Skin of body (tissue), 2 donors: ENCODE data around the gene REELD1. TPM values are rescaled to one million over a fixed set of nuclear protein-coding genes. Genes with fewer than 3 reads are reported as not detected.
A peak's percentile ranks its signal among the peaks of the same experiment; 100 is the strongest.

ENCODE experiments used
- DNase-seq: peaks from one replicate; lab custom pipeline; 2025; lab: John Stamatoyannopoulos, UW
- total RNA-seq: library from RNA; depleted of rRNA; stranded (reverse); fragments of >200 nt; gene quantifications from one replicate; pipeline ENCODE4 v1.2.3, GENCODE V29; 2014

Gene REELD1
- 0.20 TPM for total RNA-seq

DNA sequence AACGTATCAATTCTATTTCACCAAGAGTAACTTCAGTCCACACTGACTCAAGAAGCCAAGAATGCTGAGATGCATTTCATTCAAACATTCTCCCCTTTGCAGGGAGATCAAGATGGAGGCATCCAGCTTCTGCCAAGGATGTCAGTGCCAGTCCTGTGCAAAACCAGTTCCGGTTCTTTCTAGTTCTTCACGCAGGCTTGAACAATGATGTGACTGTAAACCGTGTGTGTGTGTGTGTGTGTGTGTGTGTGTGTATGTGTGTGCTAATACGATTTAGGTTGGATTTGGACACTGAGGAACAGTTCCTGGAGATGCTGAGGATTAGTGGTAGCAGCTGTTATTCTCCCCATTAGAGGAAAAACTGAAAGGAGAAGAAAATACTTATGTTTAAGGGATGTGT is at the start of gene REELD1:
TSS of gene REELD1 (plus strand) at position 301 of the 400 bp plus-strand sequence. CDS start 2,415 bp downstream, outside the sequence.
- no peak for DNase-seq

- peak; percentile 67 for DNase-seq
These were observed 49.1 kb upstream of the REELD1 start for GRCh38 chr4:146165221-146165620.

DNA sequence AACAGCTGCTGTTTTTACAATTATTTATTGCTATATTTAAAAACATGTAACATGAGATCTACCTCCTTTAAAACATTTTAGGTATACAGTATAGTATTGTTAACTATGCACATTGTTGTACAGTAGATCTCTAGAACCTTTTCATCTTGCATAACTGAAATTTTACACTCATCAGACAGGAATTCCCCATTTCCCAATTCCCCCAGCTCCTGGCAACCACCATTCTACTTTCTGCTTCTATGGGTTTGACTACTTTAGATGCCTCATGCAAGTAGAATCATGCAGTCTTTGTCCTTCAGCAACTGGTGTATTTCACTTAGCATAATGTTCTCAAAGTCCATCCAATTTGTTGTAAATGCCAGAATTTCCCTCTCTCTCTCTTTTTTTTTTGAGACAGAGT is 48.5 kb upstream of the REELD1 start:
- DNase-seq = no peak

DNA sequence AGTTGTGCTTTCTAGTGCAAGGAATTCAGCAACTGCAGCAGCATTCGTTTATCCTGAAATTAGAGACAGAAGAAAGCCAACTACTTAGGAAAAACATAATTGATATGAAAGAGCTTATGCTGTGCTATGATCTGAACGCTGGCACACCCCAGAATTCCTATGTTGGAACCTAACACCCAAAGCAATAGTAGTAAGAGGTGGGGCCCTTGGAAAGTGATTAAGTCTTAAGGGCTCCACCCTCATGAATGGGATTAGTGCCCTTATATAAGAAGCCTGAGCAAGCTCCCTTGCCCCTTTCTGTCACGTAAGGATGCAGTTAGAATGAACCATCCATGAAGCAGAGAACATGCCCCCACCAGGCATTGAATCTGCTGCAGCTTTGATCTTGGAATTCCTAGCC is 44.2 kb upstream of the REELD1 start:
- DNase-seq = no peak

GRCh38 chr4:146175541-146176453 is 38.5 kb upstream of the REELD1 start, which contains the start of gene LSM6:
LSM6 (plus strand) TSS chr4:146175718; CDS start chr4:146182922, 7,204 bp downstream.
- DNase-seq = peak; percentile 80

DNA sequence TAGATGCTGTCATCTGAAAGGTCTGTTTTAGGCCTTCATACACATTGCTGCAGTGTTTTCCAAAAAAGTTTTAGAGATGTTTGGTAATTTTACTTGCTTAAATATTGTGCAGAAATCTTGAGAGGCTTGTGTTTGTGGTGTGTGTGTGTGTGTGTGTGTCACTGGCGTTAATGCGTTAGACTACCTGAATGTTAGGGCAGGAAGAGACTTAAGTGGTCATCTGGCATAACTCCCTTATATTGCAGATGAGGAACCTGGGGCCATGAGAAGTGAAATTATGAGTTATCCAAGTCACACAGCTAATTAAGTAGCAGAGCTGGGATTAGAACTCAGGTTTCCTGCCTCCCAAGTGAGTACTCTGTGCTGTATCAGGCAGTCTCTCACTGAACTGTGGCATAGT is 37.4 kb upstream of the REELD1 start:
- no peak for DNase-seq

GRCh38 chr4:146178126-146178525 is 36.2 kb upstream of the REELD1 start:
- no peak for DNase-seq

DNA sequence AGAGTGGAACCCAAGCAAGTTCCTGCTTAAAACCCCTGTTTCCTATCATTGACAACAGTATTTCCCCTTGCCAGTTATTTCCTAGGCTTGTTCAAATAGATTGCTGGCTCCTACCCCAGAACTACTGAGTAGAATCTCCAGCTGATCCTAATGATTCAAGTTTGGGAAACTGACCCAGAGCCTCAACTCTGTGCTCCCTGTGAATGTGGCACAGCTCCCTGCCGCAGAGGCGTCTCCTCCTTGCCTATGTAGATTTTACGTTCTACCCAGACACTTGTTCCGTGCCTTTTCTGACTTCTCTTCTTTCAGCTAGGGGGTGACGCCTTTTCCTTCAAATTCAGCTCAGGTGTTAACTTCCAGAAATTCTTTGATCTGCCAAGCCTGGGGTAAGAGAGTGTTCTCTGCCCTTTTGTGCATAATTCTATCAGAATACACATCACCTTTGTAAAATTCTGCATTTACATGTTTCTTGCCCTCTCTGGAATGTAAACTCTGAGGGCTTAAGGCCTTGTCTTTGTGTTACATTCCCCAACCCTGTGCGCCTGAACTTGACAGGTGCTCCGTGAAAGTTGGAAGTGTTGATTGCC is 34.5 kb upstream of the REELD1 start:
- DNase-seq = no peak

DNA sequence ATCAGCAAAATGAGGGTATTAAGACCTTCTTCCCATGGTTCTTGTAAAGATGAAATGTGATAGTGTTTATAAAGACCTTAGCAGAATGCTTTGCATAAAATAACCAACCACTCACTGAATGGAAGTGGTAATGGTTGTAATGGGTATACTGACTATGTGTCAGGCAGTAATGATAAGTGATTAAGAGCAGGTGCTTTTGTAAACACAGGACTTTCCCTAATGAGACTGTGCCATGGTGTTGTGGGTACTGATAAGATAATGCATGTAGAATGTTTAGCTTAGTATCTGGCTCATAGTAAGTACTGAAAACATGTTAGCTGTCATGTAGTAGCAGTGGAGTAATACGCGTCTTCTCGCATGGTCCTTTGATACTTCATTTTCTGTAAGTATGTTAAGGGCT is 31.9 kb upstream of the REELD1 start:
- DNase-seq = no peak

DNA sequence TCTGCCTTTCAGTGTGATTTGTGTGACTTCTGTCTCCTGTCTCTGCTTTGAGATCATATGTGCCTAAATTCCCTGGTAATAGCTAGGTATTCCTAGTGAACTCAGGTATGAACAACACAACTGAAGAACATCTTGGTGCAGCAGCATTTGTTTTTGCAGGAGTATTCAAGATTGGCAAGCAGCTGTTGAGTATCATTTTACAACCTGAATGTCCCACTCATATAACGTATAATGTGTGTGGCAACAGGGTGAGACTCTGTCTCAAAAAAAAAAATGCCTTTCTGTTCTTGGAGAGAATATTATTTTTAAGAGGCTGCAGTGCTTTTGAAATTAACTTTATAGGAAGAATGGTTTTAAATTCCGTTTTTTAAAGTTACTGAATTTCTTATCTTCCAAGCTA is 31.1 kb upstream of the REELD1 start:
- DNase-seq = no peak

DNA sequence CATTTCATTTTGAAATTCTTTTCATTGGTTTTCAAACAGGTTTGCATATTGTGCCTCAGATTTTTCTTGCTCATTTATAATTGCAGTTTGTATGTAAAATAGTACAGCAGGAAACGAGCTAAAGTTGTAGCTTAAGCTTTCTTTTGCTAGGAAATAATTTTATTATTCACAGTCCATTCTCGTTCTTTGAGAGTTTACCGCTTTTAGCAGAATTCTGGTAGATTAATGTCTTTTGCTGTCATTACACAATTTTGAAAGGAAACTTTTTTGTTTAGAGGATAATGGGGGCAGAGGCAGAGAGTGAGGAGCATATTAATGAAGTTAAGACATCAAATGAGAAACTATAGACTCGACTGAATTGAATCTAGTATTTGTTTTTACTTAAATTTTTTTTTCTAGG is 28.3 kb upstream of the REELD1 start:
- no peak for DNase-seq

GRCh38 chr4:146186596-146186995 is 27.7 kb upstream of the REELD1 start:
- no peak for DNase-seq

DNA sequence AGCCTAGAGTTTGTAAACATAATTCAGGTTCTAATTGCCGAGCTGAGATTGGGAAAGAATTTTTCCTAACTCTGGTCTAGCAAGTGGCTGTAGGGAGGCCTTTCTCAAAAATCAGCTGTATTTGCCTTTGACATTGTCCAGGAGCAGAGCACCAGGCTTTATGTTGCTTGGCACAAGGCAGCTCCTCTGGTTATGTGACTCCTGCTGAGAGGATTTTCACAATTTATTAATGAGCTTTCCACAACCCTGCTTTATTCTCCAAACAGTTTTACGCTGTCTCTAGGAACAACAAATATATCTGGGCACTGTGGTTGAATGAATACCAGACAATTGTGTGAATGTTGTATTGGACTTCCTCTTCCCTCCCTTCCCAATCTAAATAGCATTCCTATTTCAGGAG is 23.9 kb upstream of the REELD1 start:
- DNase-seq = no peak

DNA sequence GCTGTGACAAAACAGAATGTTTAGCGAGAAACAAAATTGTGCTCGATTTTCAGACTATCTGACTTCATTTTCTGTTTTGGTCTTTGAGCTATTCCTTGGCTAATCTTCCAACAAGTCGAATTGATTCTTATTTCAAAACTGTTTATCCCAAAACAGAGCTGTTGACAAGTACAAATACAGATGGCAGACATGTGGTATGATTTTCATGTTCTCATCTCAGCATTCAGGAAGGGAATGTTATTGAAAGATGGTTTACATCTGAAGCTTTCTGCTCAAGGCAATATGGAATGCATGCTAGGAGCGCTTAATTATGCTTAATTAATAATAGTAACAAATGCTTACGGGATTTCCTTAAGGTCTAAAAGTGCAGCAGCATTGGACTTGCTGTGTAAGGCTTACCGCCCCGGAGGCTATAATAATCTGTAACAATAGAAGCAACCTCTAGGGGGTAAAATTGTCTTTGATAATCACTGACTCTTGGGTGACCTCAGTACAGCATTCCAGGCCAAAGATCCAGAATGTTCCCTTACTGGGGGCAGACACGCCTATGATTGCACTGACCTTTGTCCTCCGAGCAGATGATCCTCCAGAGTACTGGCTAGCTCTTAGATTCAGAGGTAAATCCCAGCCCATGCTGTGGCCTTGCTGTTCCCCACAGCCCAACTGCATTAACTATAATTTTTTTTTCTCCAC is 22.4 kb upstream of the REELD1 start:
- peak; percentile 93 for DNase-seq

- DNase-seq = no peak
These were observed 20.7 kb upstream of the REELD1 start for GRCh38 chr4:146193628-146194027.

DNA sequence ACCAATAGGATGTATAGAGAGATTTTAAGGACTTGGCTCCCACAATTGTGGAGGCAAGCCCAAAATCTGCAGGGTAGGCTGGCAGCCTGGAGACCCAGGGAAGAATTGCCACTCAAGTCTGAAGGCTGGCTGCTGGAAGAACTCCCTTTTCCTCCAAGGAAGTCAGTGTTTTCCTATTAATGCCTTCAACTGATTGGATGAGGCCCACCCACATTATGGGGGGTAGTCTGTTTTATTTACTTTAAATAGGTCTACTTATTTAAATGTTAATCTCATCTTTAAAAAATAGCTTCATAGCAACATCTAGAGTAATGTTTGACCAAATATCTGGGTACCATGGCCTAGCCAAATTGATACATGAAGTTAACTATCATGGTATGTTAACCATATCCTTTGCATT is 20.1 kb upstream of the REELD1 start:
- no peak for DNase-seq

DNA sequence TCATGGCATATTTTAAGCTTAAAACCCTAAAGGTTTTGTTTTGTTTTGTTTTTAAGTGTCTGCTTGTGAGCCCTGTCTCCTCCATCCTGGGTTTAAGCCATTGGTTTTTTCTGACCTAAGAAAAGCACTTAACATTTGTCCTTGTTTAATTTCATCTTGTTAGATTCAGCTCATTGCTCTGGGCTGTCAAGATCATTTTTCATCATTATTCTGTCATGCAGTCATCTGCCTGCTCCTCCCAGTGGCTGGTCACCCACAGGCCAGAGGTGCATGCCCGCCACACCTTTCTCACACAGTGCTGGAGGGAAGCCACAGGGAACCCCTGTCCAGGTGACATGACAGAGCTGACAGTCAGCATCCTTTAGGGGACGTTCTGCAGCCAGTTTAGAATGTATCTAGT is 11.7 kb upstream of the REELD1 start:
- no peak for DNase-seq

GRCh38 chr4:146207410-146207809 is 6.9 kb upstream of the REELD1 start:
- no peak for DNase-seq

- DNase-seq = no peak
These were observed 3.4 kb upstream of the REELD1 start for GRCh38 chr4:146210890-146211289.

DNA sequence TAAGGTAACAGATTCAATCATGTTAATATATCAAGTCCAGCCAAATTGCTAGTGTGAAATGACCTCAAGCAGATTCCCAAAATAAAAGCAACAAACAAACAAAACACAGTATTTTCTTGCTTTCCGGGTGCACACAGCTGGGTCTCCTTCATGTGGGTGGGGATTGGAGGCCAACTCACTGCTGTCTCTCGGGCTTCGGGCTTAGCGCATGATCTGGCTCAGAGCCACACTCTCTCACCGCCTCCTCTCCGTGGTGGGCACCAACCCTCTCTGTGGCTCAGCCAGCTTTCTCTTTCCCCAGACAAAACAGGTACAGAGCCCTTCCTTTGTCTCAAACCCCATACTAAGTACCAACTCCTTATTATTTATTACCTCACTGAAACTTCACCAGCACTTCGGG is 2.9 kb upstream of the REELD1 start:
- no peak for DNase-seq

DNA sequence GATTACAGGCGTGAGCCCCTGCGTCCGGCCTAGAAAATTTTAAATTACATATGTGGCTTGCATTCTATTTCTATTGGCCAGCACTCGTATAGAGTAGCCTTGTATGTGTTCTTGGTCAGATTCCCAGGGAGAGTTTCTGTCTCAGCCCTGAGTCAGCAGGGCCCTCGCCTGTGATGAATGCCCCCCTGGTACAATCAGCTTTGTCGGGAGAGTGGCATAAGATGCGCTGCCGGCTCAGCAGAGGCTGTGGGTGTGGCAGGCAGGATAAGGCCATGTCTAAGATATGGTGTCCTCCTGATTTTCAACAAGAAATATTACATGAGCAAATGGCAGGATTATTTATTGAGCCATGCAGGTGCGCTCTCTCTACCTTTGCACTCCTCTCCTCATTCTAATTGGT is 1.6 kb upstream of the REELD1 start:
- DNase-seq = no peak

GRCh38 chr4:146222313-146222712 is 8.0 kb downstream of the REELD1 start:
- no peak for DNase-seq
